Measurements from ENCODE around the gene INTS15. TPM values are rescaled to one million over a fixed set of nuclear protein-coding genes. Genes with fewer than 3 reads are reported as not detected.

INTS15 gene
- total and polyA plus RNA-seq, 2 donors (not counting 3 experiments of a cell fraction or from before 2014, with no cell fraction given): 35.7 to 51.6 TPM

GRCh38 chr7:6590645-6591110 is 857 bp downstream of the INTS15 start:
- intact Hi-C loops (cut with micrococcal nuclease): loop anchor here (1.0 to 5.0 kb wide), 4 partner anchors 13 to 267 kb away; partner anchors contain the start of genes ZDHHC4 and ZNF12
- FAIRE-seq (peak; percentile 38), DNase-seq (ENCODE audit: low read depth, low spot score) (no peak)
- H4K20me1 ChIP-seq (replicated peaks; ENCODE audit: control insufficient read depth, extremely low read depth, insufficient read depth, low read length): no peaks in the 10 kb centered on the region
- H3K4me2 ChIP-seq (ENCODE audit: insufficient read depth, low read length): peak overlapping the region; percentile 81
- ChIA-PET POLR2A (interaction anchor here (0.7 to 1.3 kb wide), 2 partner anchors 42 to 46 kb away, joined by 3 to 4 read pairs; partner anchors contain the start of gene ZNF316), CTCF (interaction anchor here (0.8 to 2.1 kb wide), 6 partner anchors 13 to 267 kb away, joined by 4 to 18 read pairs (median 8); partner anchors contain the start of gene ZDHHC4)
- no peaks in the 10 kb centered on the region for H3K9me3 ChIP-seq (replicated peaks; ENCODE audit: control insufficient read depth, insufficient read depth, low read length)
- peaks cover 12% of the 10 kb centered on the region for H3K4me1 ChIP-seq (ENCODE audit: control insufficient read depth, extremely low read depth, insufficient read depth, low read length)
- H2AFZ ChIP-seq (ENCODE audit: low read depth, low read length): peak overlapping the region; percentile 92
- no peak overlapping the region for H3K27ac ChIP-seq (ENCODE audit: insufficient read depth, low read depth, low read length)
- no peaks in the 10 kb centered on the region for H3K27me3 ChIP-seq (ENCODE audit: control insufficient read depth in 2 of 2, insufficient read depth in 2 of 2, low read length in 2 of 2)
- peaks cover 13% of the 10 kb centered on the region for H3K79me2 ChIP-seq (ENCODE audit: control insufficient read depth, insufficient read depth, low read length)
- dilution Hi-C loops (cut with MboI; ENCODE audit: extremely low pct_ligation_motif_present, low sequenced_read_pairs): no loop called here
- TSS peak; percentile 44 for BruUV-seq (replicated peaks)
- peaks cover 3 to 14% of the 10 kb centered on the region in 2 experiments for H3K36me3 ChIP-seq (ENCODE audit: control insufficient read depth in 2 of 2, extremely low read depth in 1 of 2, insufficient read depth in 2 of 2, low read length in 2 of 2)
- H3K9ac ChIP-seq (replicated peaks; ENCODE audit: extremely low read depth, insufficient read depth, low read length): peak overlapping the region; percentile 77
- peak overlapping the region; percentile 66 to 96 (median 70) for H3K4me3 ChIP-seq (replicated peaks in 1 of 3; ENCODE audit: insufficient read depth in 1 of 3, low read depth in 1 of 3, low read length in 3 of 3)
- H3K9me1 ChIP-seq (replicated peaks; ENCODE audit: control insufficient read depth, extremely low read depth, insufficient read depth, low read length): no peaks in the 10 kb centered on the region
- no peak for TF ChIP-seq MYC (IDR thresholded peaks at IDR 0.05; ENCODE audit: low read depth, low read length)

- H3K4me1 ChIP-seq (ENCODE audit: control insufficient read depth, extremely low read depth, insufficient read depth, low read length): no peaks in the 10 kb centered on the region
- no peaks in the 10 kb centered on the region for H3K27me3 ChIP-seq (ENCODE audit: control insufficient read depth in 2 of 2, insufficient read depth in 2 of 2, low read length in 2 of 2)
- intact Hi-C loops (cut with micrococcal nuclease): no loop called here
- H3K9ac ChIP-seq (replicated peaks; ENCODE audit: extremely low read depth, insufficient read depth, low read length): no peak overlapping the region
- no peaks in the 10 kb centered on the region for H3K79me2 ChIP-seq (ENCODE audit: control insufficient read depth, insufficient read depth, low read length)
- TF ChIP-seq GATA2 (IDR thresholded peaks at IDR 0.05; ENCODE audit: insufficient read depth, insufficient read length, low read depth, low read length) (no peak), EZH2 (IDR thresholded peaks at IDR 0.05; ENCODE audit: borderline replicate concordance, low read depth, low read length, severe bottlenecking) (no peak), CTCF (IDR thresholded peaks at IDR 0.05; ENCODE audit: extremely low read depth in 1 of 2, insufficient read depth in 1 of 2, low read depth in 1 of 2, low read length in 2 of 2) (no peak), POLR2AphosphoS5 (IDR thresholded peaks at IDR 0.05; ENCODE audit: insufficient read depth, low read depth, low read length) (no peak), MYC (IDR thresholded peaks at IDR 0.05; ENCODE audit: low read depth, low read length) (no peak), MAX (IDR thresholded peaks at IDR 0.05; ENCODE audit: insufficient read depth, insufficient read length) (no peak)
- no peak overlapping the region for H2AFZ ChIP-seq (ENCODE audit: low read depth, low read length)
- H3K9me1 ChIP-seq (replicated peaks; ENCODE audit: control insufficient read depth, extremely low read depth, insufficient read depth, low read length): no peaks in the 10 kb centered on the region
- DNase-seq (ENCODE audit: low read depth, low spot score): no peak
- no peak overlapping the region for H3K27ac ChIP-seq (ENCODE audit: insufficient read depth, low read depth, low read length)
- BruUV-seq (replicated peaks): no TSS peak
- H3K9me3 ChIP-seq (replicated peaks; ENCODE audit: control insufficient read depth, insufficient read depth, low read length): no peaks in the 10 kb centered on the region
- FAIRE-seq: no peak
- CTCF ChIA-PET: interaction anchor here (1.0 to 1.3 kb wide), 2 partner anchors 10 to 84 kb away, joined by 4 to 6 read pairs; partner anchors contain the start of gene INTS15
- no peak overlapping the region for H3K4me2 ChIP-seq (ENCODE audit: insufficient read depth, low read length)
- no peak overlapping the region for H3K4me3 ChIP-seq (replicated peaks in 1 of 3; ENCODE audit: insufficient read depth in 1 of 3, low read depth in 1 of 3, low read length in 3 of 3)
- dilution Hi-C loops (cut with MboI; ENCODE audit: extremely low pct_ligation_motif_present, low sequenced_read_pairs): no loop called here
- H4K20me1 ChIP-seq (replicated peaks; ENCODE audit: control insufficient read depth, extremely low read depth, insufficient read depth, low read length): no peaks in the 10 kb centered on the region
- POLR2A ChIA-PET: no interaction called here
- peaks cover 17 to 32% of the 10 kb centered on the region in 2 experiments for H3K36me3 ChIP-seq (ENCODE audit: control insufficient read depth in 2 of 2, extremely low read depth in 1 of 2, insufficient read depth in 2 of 2, low read length in 2 of 2)
Measured at GRCh38 chr7:6600093-6600492, 10.3 kb downstream of the INTS15 start.
